ENCODE results near the gene CDC5L.

CDC5L gene

GRCh38 chr6:44494011-44494501, 106.5 kb downstream of the CDC5L start:
- H3K27ac ChIP-seq: no peak overlapping the region

DNA sequence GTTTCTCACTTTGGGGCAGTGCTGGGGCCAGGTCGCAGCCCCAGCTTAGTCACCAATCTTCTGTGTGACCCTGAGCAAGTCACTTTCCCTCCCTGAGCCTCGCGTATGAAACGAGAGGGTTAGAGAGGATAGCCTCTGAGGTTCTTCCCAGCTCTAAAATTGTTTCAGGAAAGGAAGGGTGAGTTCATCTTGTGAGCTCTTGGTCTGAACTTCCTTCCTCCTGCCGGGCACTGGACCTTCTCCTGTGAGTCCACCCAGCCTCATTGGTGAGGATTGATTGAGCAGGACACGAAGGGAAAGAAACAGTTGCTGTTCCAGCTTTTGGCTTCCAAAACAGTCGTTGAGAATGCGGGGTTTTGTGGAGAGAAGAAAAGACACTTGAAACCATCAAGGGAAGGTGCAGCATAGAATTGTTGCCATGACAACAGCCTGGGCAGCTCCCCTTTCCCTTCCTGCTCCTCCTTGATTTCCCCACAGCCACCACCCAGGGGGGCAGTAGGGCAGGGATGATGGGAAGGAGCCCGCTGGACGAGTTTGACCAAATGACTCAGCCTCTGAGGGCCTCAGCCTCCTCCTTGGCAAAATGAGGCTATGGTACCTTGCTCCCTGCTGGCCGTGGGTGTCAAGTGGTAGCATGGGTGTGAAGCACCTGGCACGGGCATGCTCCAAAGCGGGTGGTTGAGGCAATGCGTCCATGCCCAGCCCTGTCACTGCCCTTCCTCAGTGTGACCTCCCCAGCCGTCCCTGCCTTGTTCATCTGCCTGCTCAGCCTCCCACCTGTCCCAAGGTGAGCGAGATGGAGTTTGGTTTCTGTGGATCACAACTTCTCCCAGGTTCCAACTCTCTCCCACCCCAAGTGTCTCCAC, 107.8 kb downstream of the CDC5L start:
- H3K27ac ChIP-seq: no peak overlapping the region
- TF ChIP-seq ZFX (IDR thresholded peaks at IDR 0.05) (no peak), CTCF (conservative IDR thresholded peaks at IDR 0.05) (no peak)

More at GRCh38 chr6:44494011-44494501, 106.5 kb downstream of the CDC5L start:
- TF ChIP-seq CTCF (conservative IDR thresholded peaks at IDR 0.05) (peak; percentile 42), ZFX (IDR thresholded peaks at IDR 0.05) (no peak)

GRCh38 chr6:44496665-44497369, 109.3 kb downstream of the CDC5L start:
- no peak for TF ChIP-seq ZFX (IDR thresholded peaks at IDR 0.05)
- TF ChIP-seq CTCF (conservative IDR thresholded peaks at IDR 0.05): no peak
- H3K27ac ChIP-seq: no peak overlapping the region

DNA sequence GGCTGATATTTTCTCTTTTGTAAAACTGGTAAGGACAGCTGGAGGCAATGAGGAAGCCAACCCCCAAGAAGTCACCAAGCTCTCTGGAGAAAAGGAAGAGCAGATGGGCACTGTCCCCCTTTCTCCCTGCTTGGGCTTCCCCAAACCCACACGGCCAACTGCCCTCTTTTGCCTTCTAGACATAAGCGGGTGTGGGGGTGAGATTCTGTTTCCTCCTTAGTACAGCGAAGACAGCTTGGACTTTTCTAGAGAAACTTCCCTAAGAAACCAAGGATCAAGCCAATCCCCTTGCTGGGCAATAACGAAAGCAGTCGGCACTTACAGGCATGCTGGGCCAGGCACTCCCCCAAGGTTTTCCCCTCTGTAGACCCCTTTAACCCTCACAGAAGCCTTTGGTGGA, 110.3 kb downstream of the CDC5L start:
- TF ChIP-seq ZFX (IDR thresholded peaks at IDR 0.05): no peak
- no peak for TF ChIP-seq CTCF (conservative IDR thresholded peaks at IDR 0.05)
- no peak overlapping the region for H3K27ac ChIP-seq

DNA sequence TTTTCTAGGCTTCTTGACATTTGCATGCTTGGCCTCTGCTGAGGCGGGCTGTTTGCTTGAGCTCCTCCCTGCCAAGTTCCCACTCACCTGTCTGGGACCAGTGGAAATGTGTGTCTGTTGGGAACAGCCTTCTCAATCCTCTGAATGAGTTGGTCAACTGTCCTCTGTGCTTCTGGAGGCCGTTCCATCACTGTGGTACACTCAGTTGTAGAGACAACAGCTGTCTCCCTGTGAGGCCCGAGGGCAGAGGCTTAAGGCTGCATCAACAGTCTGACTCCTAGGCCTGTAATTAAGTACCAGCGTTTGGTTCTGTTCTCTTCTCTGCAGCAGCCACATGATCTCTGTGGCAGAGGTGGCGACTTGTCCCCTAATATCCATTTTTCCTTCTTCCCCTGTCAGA, 110.9 kb downstream of the CDC5L start:
- TF ChIP-seq ZFX (IDR thresholded peaks at IDR 0.05) (no peak), CTCF (conservative IDR thresholded peaks at IDR 0.05) (no peak)

DNA sequence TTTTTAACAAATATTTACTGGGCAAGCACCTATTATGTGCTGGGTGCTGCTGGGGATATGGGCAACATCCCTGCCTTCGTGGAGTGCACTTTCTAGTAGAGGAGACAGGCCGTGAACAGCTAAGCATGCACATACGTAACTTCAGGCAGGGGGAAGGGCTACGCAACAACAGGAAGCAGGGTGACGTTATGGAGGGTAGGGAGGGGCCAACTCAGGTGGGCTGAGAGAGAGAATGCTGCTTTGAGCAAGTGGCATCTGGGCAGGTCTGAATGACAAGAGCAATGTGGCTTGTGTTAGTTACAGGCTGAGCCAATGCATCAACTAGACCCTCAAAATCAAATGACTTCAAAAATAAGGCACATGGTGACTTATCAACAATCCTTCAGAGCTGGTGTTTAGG, 112.1 kb downstream of the CDC5L start:
- no peak overlapping the region for H3K27ac ChIP-seq
- TF ChIP-seq CTCF (conservative IDR thresholded peaks at IDR 0.05): no peak
- TF ChIP-seq ZFX (IDR thresholded peaks at IDR 0.05): no peak

More for the DNA sequence above, 110.9 kb downstream of the CDC5L start:
- no peak overlapping the region for H3K27ac ChIP-seq

Data from C4-2B (cell line).